Vagina (tissue), 2 donors: Measurements from ENCODE around the gene MAST4.

Experiments
- CTCF ChIP-seq, 3 experiments: fragments of 450-650 bp in 2 of 3; fragments of 200-600 bp in 1 of 3; sonication (generic) in 1 of 3; IDR thresholded peaks; one replicate each; pipeline ENCODE4 v1.5.1; 2017 to 2019; ENCODE audit warnings: antibody characterized with exemption in 3 of 3, mild to moderate bottlenecking in 2 of 3, moderate library complexity in 2 of 3
- POLR2A ChIP-seq, 2 donors: fragments of 450-650 bp; IDR thresholded peaks; one replicate each; pipeline ENCODE4 v1.6.1; 2017; ENCODE audit warnings: antibody characterized with exemption in 2 of 2, mild to moderate bottlenecking in 2 of 2, moderate library complexity in 2 of 2
- POLR2AphosphoS5 ChIP-seq, 2 donors: sonication (generic); formaldehyde crosslinking; IDR thresholded peaks; one replicate each; pipeline ENCODE4 v1.9.0; 2017; ENCODE audit warnings: antibody characterized with exemption in 2 of 2, mild to moderate bottlenecking in 2 of 2, low read depth in 1 of 2; ENCODE audit not compliant: insufficient read depth in 1 of 2

- TF ChIP-seq CTCF (IDR thresholded peaks at IDR 0.05) (no peak), POLR2A (IDR thresholded peaks at IDR 0.05) (no peak), POLR2AphosphoS5 (IDR thresholded peaks at IDR 0.05; ENCODE audit: insufficient read depth in 1 of 2, low read depth in 1 of 2) (peak in 1 of 2 donors; percentile 6)
Measured at GRCh38 chr5:67031692-67032091, 435.5 kb downstream of the MAST4 start.
